Kidney (tissue), 14 donors: Measurements from ENCODE around the gene CACNG8. TPM values are rescaled to one million over a fixed set of nuclear protein-coding genes. Genes with fewer than 3 reads are reported as not detected.
A peak's percentile ranks its signal among the peaks of the same experiment; 100 is the strongest.

Source experiments
- DNase-seq, 5 donors: peaks; one replicate each; pipeline ENCODE4 v3.0.0-alpha.2; 2013 to 2020
- FAIRE-seq: peaks from 2 replicates; lab custom pipeline; 2012; peaks lifted over from hg19 to GRCh38; lab: Jason Lieb, UNC
- H3K27ac ChIP-seq, 2 donors: one replicate each; pipeline ENCODE4 v1.7.0; 2013; ENCODE audit warnings: low read depth in 2 of 2, low read length in 2 of 2, inconsistent platforms in 1 of 2
- H3K27me3 ChIP-seq: one replicate; pipeline ENCODE4 v1.7.1; 2013; ENCODE audit warnings: low read length, inconsistent platforms; ENCODE audit not compliant: control insufficient read depth, insufficient read depth
- H3K36me3 ChIP-seq, 3 donors: one replicate each; pipeline versions ENCODE4 v1.7.0 to v1.7.1; 2013; ENCODE audit warnings: low read length in 3 of 3, control low read depth in 1 of 3, inconsistent platforms in 1 of 3; ENCODE audit not compliant: insufficient read depth in 3 of 3, control insufficient read depth in 2 of 3
- H3K4me1 ChIP-seq, 3 donors: one replicate each; pipeline versions ENCODE4 v1.7.0 to v1.7.1; 2013; ENCODE audit warnings: low read length in 3 of 3, inconsistent platforms in 1 of 3, low read depth in 1 of 3; ENCODE audit not compliant: control insufficient read depth in 2 of 3, insufficient read depth in 2 of 3
- H3K4me3 ChIP-seq, 3 donors: one replicate each; pipeline versions ENCODE4 v1.7.0 to v1.8.1; 2013; ENCODE audit warnings: low read length in 3 of 3, control low read depth in 1 of 3, inconsistent platforms in 1 of 3
- H3K9ac ChIP-seq, 3 donors: one replicate each; pipeline versions ENCODE4 v1.7.0 to v1.7.1; 2013; ENCODE audit warnings: low read length in 3 of 3, control low read depth in 1 of 3, inconsistent platforms in 1 of 3
- H3K9me3 ChIP-seq, 3 donors: one replicate each; pipeline versions ENCODE4 v1.7.0 to v1.7.1; 2013; ENCODE audit warnings: low read length in 3 of 3, control low read depth in 1 of 3, inconsistent platforms in 1 of 3; ENCODE audit not compliant: control insufficient read depth in 2 of 3, insufficient read depth in 1 of 3
- CTCF ChIP-seq: IDR thresholded peaks from 3 replicates; pipeline ENCODE4 v1.5.1; 2012; ENCODE audit warnings: mild to moderate bottlenecking, moderate library complexity, borderline replicate concordance; ENCODE audit not compliant: insufficient read depth; ENCODE audit errors: extremely low read depth
- intact Hi-C: fragments of 100-400 bp; cut with DNase I; formaldehyde crosslinking; loops from one replicate; pipeline ENCODE4 v1.11.1; 2022
- polyA plus RNA-seq: library from polyadenylated mRNA; stranded (reverse); fragments of 350-450 nt; fragmentation: Illumina TruSeq; extraction: RNeasy Lipid Tissue Mini Kit (QIAGEN cat#74804); gene quantifications from one replicate; pipeline ENCODE4 v1.2.3, GENCODE V29; 2014; ENCODE audit warnings: low read depth, low replicate concordance; ENCODE audit not compliant: insufficient read depth
- total RNA-seq: library from RNA; stranded (reverse); fragmentation: NEBNext Ultra II Directional; extraction: Animal tissue kit (Norgen Biotek cat#: 25700); gene quantifications from one replicate; pipeline ENCODE4 v1.2.1, GENCODE V29; 2021
- donor health status: control.
- donor health status: control.
- donor health status: control.
- donor health status: control.
- donor health status: control.
- donor health status: DM: yes; HTN: yes; CAD: no.
- donor health status: Normal renal cell carcinoma (clear cell type).

Gene CACNG8
- total and polyA plus RNA-seq, 2 donors from 2014 or later: 0.03 TPM; not detected in 1

- H3K27me3 ChIP-seq: peaks cover 5% of the 10 kb centered on the region
- no peak overlapping the region for H3K9ac ChIP-seq
- TF ChIP-seq CTCF: no peak
- H3K9me3 ChIP-seq: no peaks in the 10 kb centered on the region
- H3K27ac ChIP-seq: no peak overlapping the region
- no peaks in the 10 kb centered on the region for H3K4me1 ChIP-seq
- no peak overlapping the region for H3K4me3 ChIP-seq
- no peak for DNase-seq
- H3K36me3 ChIP-seq: no peaks in the 10 kb centered on the region
- FAIRE-seq: no peak
- intact Hi-C loops: no loop called here
Observed at GRCh38 chr19:53988981-53989380, 26.2 kb downstream of the CACNG8 start.

GRCh38 chr19:53989600-53990533 lies 27.1 kb downstream of the CACNG8 start:
- H3K9me3 ChIP-seq: no peaks in the 10 kb centered on the region
- TF ChIP-seq CTCF: no peak
- H3K36me3 ChIP-seq: no peaks in the 10 kb centered on the region
- no peak overlapping the region for H3K4me3 ChIP-seq
- H3K9ac ChIP-seq: no peak overlapping the region
- H3K4me1 ChIP-seq: no peaks in the 10 kb centered on the region
- DNase-seq: peak in 1 of 5 donors; percentile 37
- intact Hi-C loops: no loop called here
- H3K27ac ChIP-seq: no peak overlapping the region
- H3K27me3 ChIP-seq: peaks cover 3% of the 10 kb centered on the region
- no peak for FAIRE-seq

GRCh38 chr19:53991224-53992113 lies 28.7 kb downstream of the CACNG8 start, which contains the start of gene CACNG6:
CACNG6 (plus strand) TSS chr19:53991637; CDS start chr19:53992878, 1,241 bp downstream.
- intact Hi-C loops: no loop called here
- Histone ChIP-seq H3K27ac (no peak within 1 kb of the TSS), H3K4me1 (no peaks in the 10 kb centered on the region), H3K36me3 (no peaks in the 10 kb centered on the region), H3K4me3 (no peak within 1 kb of the TSS), H3K9ac (no peak within 1 kb of the TSS), H3K27me3 (peaks cover 3% of the 10 kb centered on the region), H3K9me3 (no peaks in the 10 kb centered on the region)
- DNase-seq (peak in 4 of 5 donors; percentile 72 to 82 (median 78)), FAIRE-seq (no peak)
- no peak for TF ChIP-seq CTCF
